HCT116 (cell line): ENCODE results near the gene MBNL2. TPM values are rescaled to one million over a fixed set of nuclear protein-coding genes. Genes with fewer than 3 reads are reported as not detected.

Experiments used
- ATAC-seq: fragments of 200-7000 bp; cut with Tn5 transposase; 2 replicates; pipeline ENCODE4 v1.9.1; 2020; ENCODE audit warnings: mild to moderate bottlenecking, moderate library complexity
- BruUV-seq: library from RNA; stranded (reverse); fragments of 400-500 nt; replicated peaks from 2 replicates; lab custom pipeline; 2021; lab: Mats Ljungman, UMichigan
- CTCF ChIA-PET: fragments of 300-600 bp; sonication (Branson Sonifier 250); formaldehyde crosslinking; loops from one replicate; lab custom pipeline; 2021; ENCODE audit warnings: antibody characterized with exemption; lab: Charles Lee
- POLR2A ChIA-PET: fragments of 300-600, 350-600 bp; sonication (Branson Sonifier 250); formaldehyde crosslinking; loops from one replicate; lab custom pipeline; 2021; ENCODE audit warnings: antibody characterized with exemption; lab: Charles Lee
- RAD21 ChIA-PET, 2 experiments: fragments of 300-600 bp; sonication (Branson Sonifier 250); formaldehyde crosslinking; loops; one replicate each; lab custom pipeline; 2023; ENCODE audit warnings: low total read pairs in 2 of 2; ENCODE audit not compliant: uncharacterized antibody in 2 of 2, unreplicated experiment in 2 of 2, low non-redundant PET in 1 of 2; lab: Charles Lee
- DNase-seq: peaks from one replicate; pipeline ENCODE4 v3.0.0-alpha.2; 2010; ENCODE audit warnings: low read depth, low spot score
- H2AFZ ChIP-seq: fragments of 200-600 bp; shearing (Covaris generic), sonication (generic); 2 replicates; pipeline ENCODE4 v1.6.1; 2017; ENCODE audit warnings: low read depth, mixed run types, mixed read lengths, antibody characterized with exemption, low read length; ENCODE audit not compliant: poor library complexity, severe bottlenecking
- H3K27ac ChIP-seq: 2 replicates; pipeline ENCODE4 v1.5.1; 2012; ENCODE audit warnings: low read depth, low read length
- H3K27me3 ChIP-seq: fragments of 200-600 bp; sonication (generic); 2 replicates; pipeline ENCODE4 v1.6.1; 2016; ENCODE audit warnings: mixed run types, low read length, mixed read lengths; ENCODE audit not compliant: insufficient read depth
- H3K36me3 ChIP-seq, 2 experiments: fragments of 200-500 bp in 1 of 2; fragments of 200-600 bp in 1 of 2; sonication (Bioruptor generic) in 1 of 2; sonication (generic) in 1 of 2; 2 replicates each; pipeline versions ENCODE4 v1.5.1 to v1.6.1; 2014 to 2016; ENCODE audit warnings: low read length in 2 of 2, inconsistent platforms in 1 of 2, mixed read lengths in 1 of 2, mixed run types in 1 of 2; ENCODE audit not compliant: insufficient read depth in 2 of 2, control insufficient read depth in 1 of 2
- H3K4me1 ChIP-seq, 2 experiments: fragments of 200-600 bp in 1 of 2; sonication (generic) in 1 of 2; 2 replicates each; pipeline versions ENCODE4 v1.5.1 to v1.6.1; 2012 to 2017; ENCODE audit warnings: low read length in 2 of 2, inconsistent platforms in 1 of 2, mild to moderate bottlenecking in 1 of 2, mixed read lengths in 1 of 2, mixed run types in 1 of 2, moderate library complexity in 1 of 2; ENCODE audit not compliant: insufficient read depth in 2 of 2, control insufficient read depth in 1 of 2
- H3K4me2 ChIP-seq: fragments of 200-600 bp; sonication (generic); 2 replicates; pipeline ENCODE4 v1.6.1; 2017; ENCODE audit warnings: mixed run types, low read length, mixed read lengths
- H3K4me3 ChIP-seq, 2 experiments: fragments of 200-600 bp in 1 of 2; sonication (generic) in 1 of 2; replicated peaks in 1 of 2; 2 replicates each; pipeline ENCODE4 v1.5.1; 2011 to 2016; ENCODE audit warnings: low read length in 2 of 2, control low read depth in 1 of 2, low read depth in 1 of 2, mild to moderate bottlenecking in 1 of 2, mixed read lengths in 1 of 2, mixed run types in 1 of 2
- H3K79me2 ChIP-seq: fragments of 200-600 bp; sonication (generic); 2 replicates; pipeline ENCODE4 v1.6.1; 2017; ENCODE audit warnings: mild to moderate bottlenecking, mixed run types, low read length, moderate library complexity, mixed read lengths; ENCODE audit not compliant: insufficient read depth
- H3K9ac ChIP-seq: fragments of 200-600 bp; sonication (generic); 2 replicates; pipeline ENCODE4 v1.6.1; 2016; ENCODE audit warnings: low read length, mixed read lengths
- H3K9me2 ChIP-seq: fragments of 200-600 bp; sonication (generic), shearing (Covaris generic); 2 replicates; pipeline ENCODE4 v1.6.1; 2017; ENCODE audit warnings: mixed run types, mild to moderate bottlenecking, moderate library complexity; ENCODE audit not compliant: insufficient read depth
- H3K9me3 ChIP-seq, 2 experiments: fragments of 200-500 bp in 1 of 2; fragments of 200-600 bp in 1 of 2; sonication (Bioruptor generic) in 1 of 2; sonication (generic) in 1 of 2; 2 replicates each; pipeline ENCODE4 v1.6.1; 2014 to 2017; ENCODE audit warnings: low read length in 2 of 2, mixed read lengths in 2 of 2, inconsistent platforms in 1 of 2, low read depth in 1 of 2, mild to moderate bottlenecking in 1 of 2, mixed run types in 1 of 2, moderate library complexity in 1 of 2; ENCODE audit not compliant: control insufficient read depth in 1 of 2, insufficient read depth in 1 of 2
- H4K20me1 ChIP-seq: fragments of 200-600 bp; sonication (generic), shearing (Covaris generic); 2 replicates; pipeline ENCODE4 v1.6.1; 2017; ENCODE audit warnings: mixed run types, mild to moderate bottlenecking, moderate library complexity; ENCODE audit not compliant: insufficient read depth
- CEBPB ChIP-seq: IDR thresholded peaks from 2 replicates; pipeline ENCODE4 v1.6.1; 2012; ENCODE audit warnings: low read depth
- ELF1 ChIP-seq: IDR thresholded peaks from 2 replicates; pipeline ENCODE4 v1.6.1; 2012; ENCODE audit warnings: low read depth, borderline replicate concordance
- EZH2 ChIP-seq: fragments of 200-600 bp; sonication (generic); IDR thresholded peaks from 2 replicates; pipeline ENCODE4 v1.6.1; 2017; ENCODE audit warnings: antibody characterized with exemption, mixed run types
- EZH2phosphoT487 ChIP-seq: fragments of 200-600 bp; IDR thresholded peaks from 2 replicates; pipeline ENCODE4 v1.6.1; 2018; ENCODE audit warnings: antibody characterized with exemption, borderline replicate concordance
- FOSL1 ChIP-seq: IDR thresholded peaks from 2 replicates; pipeline ENCODE4 v1.6.1; 2012; ENCODE audit warnings: low read depth
- MAX ChIP-seq: IDR thresholded peaks from 2 replicates; pipeline ENCODE4 v1.6.1; 2012
- POLR2A ChIP-seq: IDR thresholded peaks from 2 replicates; pipeline ENCODE4 v1.7.0; 2011; ENCODE audit warnings: borderline replicate concordance; ENCODE audit not compliant: insufficient read depth, insufficient read length; ENCODE audit errors: extremely low read depth
- POLR2AphosphoS5 ChIP-seq: IDR thresholded peaks from 2 replicates; pipeline ENCODE4 v1.6.1; 2011; ENCODE audit warnings: mild to moderate bottlenecking, low read depth, low read length, moderate library complexity
- RAD21 ChIP-seq: IDR thresholded peaks from 2 replicates; pipeline ENCODE4 v1.6.1; 2012; ENCODE audit warnings: low read depth, mild to moderate bottlenecking
- SP1 ChIP-seq: IDR thresholded peaks from 2 replicates; pipeline ENCODE4 v1.6.1; 2012; ENCODE audit warnings: low read depth
- TCF7L2 ChIP-seq: IDR thresholded peaks from 2 replicates; pipeline ENCODE4 v1.7.0; 2011; ENCODE audit warnings: borderline replicate concordance, inconsistent platforms; ENCODE audit not compliant: insufficient read depth, insufficient read length; ENCODE audit errors: extremely low read depth
- ZFX ChIP-seq: fragments of 450-650 bp; IDR thresholded peaks from 2 replicates; pipeline ENCODE4 v1.6.1; 2017
- intact Hi-C: fragments of 100-400 bp; cut with micrococcal nuclease; formaldehyde crosslinking; loops from 2 replicates; pipeline ENCODE4 v1.10.0; 2022
- total RNA-seq: library from RNA; stranded (reverse); gene quantifications from one replicate; pipeline ENCODE4 v1.2.1, GENCODE V29; 2021; ENCODE audit not compliant: unreplicated experiment
- TF ChIP-seq, protein P1 (sequence below): IDR thresholded peaks from 2 replicates; pipeline ENCODE4 v1.6.1; 2012

MBNL2 gene
- total RNA-seq, 1 experiment from 2014 or later = 73.9 TPM

DNA sequence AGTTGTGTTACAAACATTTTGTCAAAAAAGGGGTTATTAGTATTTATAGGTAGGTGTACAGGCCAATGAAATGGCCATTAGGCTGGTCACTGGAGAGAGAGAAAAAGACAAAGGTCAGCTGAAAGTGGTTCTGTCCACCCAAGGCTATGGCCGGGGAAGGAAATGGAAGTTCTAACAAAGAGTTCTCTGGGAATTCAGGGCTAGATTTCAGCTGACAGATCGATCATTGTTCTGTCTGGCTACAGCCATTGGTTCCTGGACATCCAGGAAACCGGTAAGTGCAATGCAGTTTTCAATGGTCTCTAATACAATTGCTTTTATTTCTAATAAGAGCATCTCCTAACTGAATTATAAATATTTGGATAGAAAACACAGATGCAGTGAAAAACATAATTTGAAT lies 42.5 kb downstream of the MBNL2 start:
- Histone ChIP-seq H3K9me2 (no peaks in the 10 kb centered on the region), H4K20me1 (no peaks in the 10 kb centered on the region), H3K4me3 (no peak overlapping the region), H3K27me3 (no peaks in the 10 kb centered on the region), H3K9me3 (no peaks in the 10 kb centered on the region), H3K9ac (no peak overlapping the region), H2AFZ (no peak overlapping the region), H3K36me3 (no peaks in the 10 kb centered on the region; a peak in 1 of 4 replicates), H3K4me1 (peaks cover 95 to 98% of the 10 kb centered on the region in 2 experiments), H3K79me2 (peaks cover 52% of the 10 kb centered on the region), H3K27ac (peak overlapping the region; percentile 100; the same call in 1 of the 2 replicates), H3K4me2 (no peak overlapping the region)
- ChIA-PET RAD21 (no interaction called here), CTCF (no interaction called here), POLR2A (interaction anchor here (3.5 kb wide), 1 partner anchor 9 kb away, joined by 14 read pairs; no protein-coding TSS in a partner anchor)
- DNase-seq (no peak), ATAC-seq (no peak)
- intact Hi-C loops = no loop called here
- no peak for TF ChIP-seq POLR2AphosphoS5
- TF ChIP-seq FOSL1 = no peak
- TF ChIP-seq POLR2A = no peak
- TF ChIP-seq RAD21 = no peak
- TF ChIP-seq, protein P1, sequence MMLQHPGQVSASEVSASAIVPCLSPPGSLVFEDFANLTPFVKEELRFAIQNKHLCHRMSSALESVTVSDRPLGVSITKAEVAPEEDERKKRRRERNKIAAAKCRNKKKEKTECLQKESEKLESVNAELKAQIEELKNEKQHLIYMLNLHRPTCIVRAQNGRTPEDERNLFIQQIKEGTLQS = no peak
- TF ChIP-seq TCF7L2 = no peak
- TF ChIP-seq ZFX = no peak
- no peak for TF ChIP-seq MAX
- TF ChIP-seq CEBPB = no peak
- TF ChIP-seq EZH2 = no peak
- no TSS peak for BruUV-seq

GRCh38 chr13:97266332-97266731 lies 44.2 kb downstream of the MBNL2 start:
- ATAC-seq = peak; percentile 58
- intact Hi-C loops = no loop called here
- no peak for TF ChIP-seq SP1
- no peak for TF ChIP-seq EZH2phosphoT487
- TF ChIP-seq MAX = no peak
- no peak for TF ChIP-seq ELF1
- TF ChIP-seq, protein P1 = no peak
- TF ChIP-seq, all 23 proteins: peak for 0
- DNase-seq = no peak
- H2AFZ ChIP-seq = no peak overlapping the region
- no peak overlapping the region for H3K9ac ChIP-seq
- H3K36me3 ChIP-seq = no peaks in the 10 kb centered on the region; a peak in 1 of 4 replicates
- H3K4me1 ChIP-seq = peaks cover 86 to 96% of the 10 kb centered on the region in 2 experiments
- H3K27ac ChIP-seq = peak overlapping the region; percentile 100
- no peak overlapping the region for H3K4me3 ChIP-seq
- ChIA-PET POLR2A (interaction anchor here (1.5 to 3.5 kb wide), 3 partner anchors 9 to 125 kb away, joined by 5 to 14 read pairs (median 7); no protein-coding TSS in a partner anchor), CTCF (no interaction called here), RAD21 (no interaction called here)
- no peaks in the 10 kb centered on the region for H3K9me3 ChIP-seq
- no peaks in the 10 kb centered on the region for H3K27me3 ChIP-seq
- peaks cover 41% of the 10 kb centered on the region for H3K79me2 ChIP-seq
- no TSS peak for BruUV-seq
- no peaks in the 10 kb centered on the region for H4K20me1 ChIP-seq
- no peaks in the 10 kb centered on the region for H3K9me2 ChIP-seq
- H3K4me2 ChIP-seq = peak overlapping the region; percentile 49; the same call in 1 of the 2 replicates
